HTR-8/SVneo (cell line): ENCODE measurements around the gene IL36B.

Experiments
- DNase-seq: peaks from one replicate; pipeline ENCODE4 v3.0.0; 2011; ENCODE audit warnings: low spot score, mixed read lengths; ENCODE audit not compliant: insufficient read length
- FAIRE-seq: peaks from 2 replicates; lab custom pipeline; 2011; peaks lifted over from hg19 to GRCh38; lab: Jason Lieb, UNC

IL36B gene

GRCh38 chr2:113077921-113078320 lies 25.3 kb upstream of the IL36B start:
- no peak for DNase-seq
- FAIRE-seq: no peak

GRCh38 chr2:113076954-113077669 lies 24.4 kb upstream of the IL36B start:
- FAIRE-seq: no peak
- DNase-seq: no peak

- no peak for DNase-seq
- no peak for FAIRE-seq
Measured at GRCh38 chr2:113075600-113075999, 22.9 kb upstream of the IL36B start.

- DNase-seq (no peak), FAIRE-seq (no peak)
Measured at GRCh38 chr2:113075030-113075429, 22.4 kb upstream of the IL36B start.

GRCh38 chr2:113073325-113073834 lies 20.7 kb upstream of the IL36B start:
- FAIRE-seq: no peak
- DNase-seq: no peak

- DNase-seq (no peak), FAIRE-seq (no peak)
Measured at GRCh38 chr2:113072584-113072983, 19.9 kb upstream of the IL36B start.

- no peak for DNase-seq
- no peak for FAIRE-seq
Measured at GRCh38 chr2:113070606-113070975, 17.9 kb upstream of the IL36B start.

- FAIRE-seq (peak; percentile 23), DNase-seq (no peak)
Measured at GRCh38 chr2:113069676-113070605, 17.3 kb upstream of the IL36B start.

GRCh38 chr2:113068706-113069485 lies 16.2 kb upstream of the IL36B start:
- no peak for FAIRE-seq
- no peak for DNase-seq

- FAIRE-seq: no peak
- no peak for DNase-seq
Measured at GRCh38 chr2:113068249-113068648, 15.6 kb upstream of the IL36B start.

GRCh38 chr2:113067681-113068080 lies 15.0 kb upstream of the IL36B start, which contains the start of gene IL1F10:
Gene IL1F10, plus strand, starts transcription at chr2:113067970. Its CDS starts 4,769 bp downstream, at chr2:113072739.
- no peak for DNase-seq
- FAIRE-seq: no peak

- FAIRE-seq: no peak
- DNase-seq: no peak
Measured at GRCh38 chr2:113064898-113065297, 12.2 kb upstream of the IL36B start.

- DNase-seq: no peak
- FAIRE-seq: no peak
Measured at GRCh38 chr2:113064281-113064680, 11.6 kb upstream of the IL36B start.

GRCh38 chr2:113061896-113062770 lies 9.5 kb upstream of the IL36B start:
- no peak for FAIRE-seq
- DNase-seq: no peak

- FAIRE-seq (no peak), DNase-seq (no peak)
Measured at GRCh38 chr2:113061241-113061640, 8.6 kb upstream of the IL36B start.

- FAIRE-seq: no peak
- DNase-seq: no peak
Measured at GRCh38 chr2:113060796-113061195, 8.1 kb upstream of the IL36B start.

GRCh38 chr2:113060396-113060795 lies 7.7 kb upstream of the IL36B start:
- FAIRE-seq (no peak), DNase-seq (no peak)

- DNase-seq (no peak), FAIRE-seq (no peak)
Measured at GRCh38 chr2:113058998-113059960, 6.6 kb upstream of the IL36B start, which contains the start of gene IL36RN. Gene IL36RN, plus strand, starts transcription at chr2:113059198. Its CDS starts 241 bp downstream, at chr2:113059439.
